K562 (cell line): ENCODE data around the gene ZBTB9. TPM values are rescaled to one million over a fixed set of nuclear protein-coding genes. Genes with fewer than 3 reads are reported as not detected.

Experiments used
- FOXA3 ChIP-seq, 2 experiments: fragments of 450-650 bp in 1 of 2; sonication (generic) in 1 of 2; formaldehyde crosslinking; IDR thresholded peaks in 1 of 2; conservative IDR thresholded peaks in 1 of 2; 2 replicates each; pipeline versions ENCODE4 v1.4.0 to v1.8.0; 2020 to 2022; ENCODE audit warnings: mild to moderate bottlenecking in 2 of 2, missing genetic modification reagents in 1 of 2
- HINFP ChIP-seq: fragments of 450-650 bp; conservative IDR thresholded peaks from 2 replicates; pipeline ENCODE4 v1.6.1; 2016; ENCODE audit warnings: missing genetic modification characterization, low read depth, mild to moderate bottlenecking, control low read depth, missing compliant biosample characterization
- MEF2A ChIP-seq: IDR thresholded peaks from 2 replicates; pipeline ENCODE4 v1.6.1; 2011; ENCODE audit warnings: low read depth, mild to moderate bottlenecking, low read length, moderate library complexity; ENCODE audit not compliant: control insufficient read depth
- MTA2 ChIP-seq: fragments of 450-650 bp; IDR thresholded peaks from 2 replicates; pipeline ENCODE4 v1.6.1; 2016; ENCODE audit warnings: low read depth
- MXD1 ChIP-seq: fragments of 250-450 bp; sonication (Bioruptor Pico); IDR thresholded peaks from 2 replicates; pipeline ENCODE4 v1.8.0; 2021; ENCODE audit warnings: borderline replicate concordance, mild to moderate bottlenecking, moderate library complexity; ENCODE audit not compliant: poor library complexity, severe bottlenecking
- NFIX ChIP-seq: fragments of 250-450 bp; sonication (Bioruptor Pico); IDR thresholded peaks from 2 replicates; pipeline ENCODE4 v1.4.0; 2020; ENCODE audit warnings: low read depth, mild to moderate bottlenecking, moderate library complexity
- NKRF ChIP-seq: fragments of 450-650 bp; IDR thresholded peaks from 2 replicates; pipeline ENCODE4 v1.6.1; 2016; ENCODE audit warnings: borderline replicate concordance
- NR1H2 ChIP-seq: sonication (generic); formaldehyde crosslinking; IDR thresholded peaks from 2 replicates; pipeline ENCODE4 v1.4.0; 2020; ENCODE audit warnings: mild to moderate bottlenecking, missing genetic modification reagents
- THAP12 ChIP-seq: fragments of 250-450 bp; sonication (Bioruptor Pico); IDR thresholded peaks from 2 replicates; pipeline ENCODE4 v1.9.0; 2021; ENCODE audit warnings: mild to moderate bottlenecking, inconsistent platforms
- USF1 ChIP-seq: sonication (generic); formaldehyde crosslinking; IDR thresholded peaks from 2 replicates; pipeline ENCODE4 v1.9.0; 2022; ENCODE audit warnings: mild to moderate bottlenecking, missing genetic modification reagents
- ZNF609 ChIP-seq: sonication (generic); formaldehyde crosslinking; IDR thresholded peaks from 2 replicates; pipeline ENCODE4 v1.8.1; 2023; ENCODE audit warnings: missing genetic modification reagents, mild to moderate bottlenecking, borderline replicate concordance
- ZNF699 ChIP-seq: fragments of 250-450 bp; sonication (Bioruptor Pico); IDR thresholded peaks from 2 replicates; pipeline ENCODE4 v1.8.0; 2021; ENCODE audit warnings: mild to moderate bottlenecking, moderate library complexity; ENCODE audit not compliant: insufficient replicate concordance
- polyA plus RNA-seq, 8 experiments: library from polyadenylated mRNA; depleted of rRNA in 4 of 8; stranded (reverse) in 5 of 8; unstranded in 3 of 8; fragments of >200 nt; fragmentation: Nextera tagmentation in 2 of 8; fragmentation: Illumina TruSeq in 1 of 8; extraction: Ambion mirVana in 2 of 8; extraction: Trizol in 1 of 8; gene quantifications; 2 replicates each; pipeline versions ENCODE4 v1.2.1 to v1.2.3, GENCODE V29; 2011 to 2014; ENCODE audit warnings: inconsistent platforms in 1 of 8, missing spikeins in 1 of 8
- total RNA-seq, 7 experiments: library from RNA; depleted of rRNA in 6 of 7; stranded (reverse); fragments of >200 nt in 6 of 7; fragmentation: Illumina TruSeq in 2 of 7; extraction: Trizol in 2 of 7; gene quantifications; 2 replicates each; pipeline versions ENCODE4 v1.2.1 to v1.2.3, GENCODE V29; 2011 to 2021; ENCODE audit warnings: low replicate concordance in 1 of 7

ZBTB9 gene
- total and polyA plus RNA-seq, 9 of the 15 experiments (the other 6 are each of a cell fraction or from before 2014, with no cell fraction given), result 1.9 to 19.5 (median 10.4) TPM

- no peak for TF ChIP-seq THAP12 (CRISPR knock-in tag)
- TF ChIP-seq FOXA3 (CRISPR knock-in tag; conservative IDR thresholded peaks at IDR 0.05 in 1 of 2, IDR thresholded peaks at IDR 0.05 in 1 of 2), result peak in 1 of 2 experiments; percentile 14; a peak in 1 of 4 replicates
- no peak for TF ChIP-seq HINFP (tag)
- no peak; the same call in 1 of the 2 replicates for TF ChIP-seq MTA2
- TF ChIP-seq NR1H2 (CRISPR knock-in tag), result no peak
- TF ChIP-seq MEF2A, result no peak
- TF ChIP-seq MXD1 (CRISPR knock-in tag), result no peak
- TF ChIP-seq ZNF699 (CRISPR knock-in tag), result no peak
- no peak for TF ChIP-seq ZNF609 (CRISPR knock-in tag)
- TF ChIP-seq NKRF, result no peak
- TF ChIP-seq NFIX (CRISPR knock-in tag), result no peak
- TF ChIP-seq USF1, result no peak
These were observed 35.6 kb upstream of the ZBTB9 start (continued) for GRCh38 chr6:33418690-33419291.
